Measurements from ENCODE around the gene SH3PXD2A.

DNA sequence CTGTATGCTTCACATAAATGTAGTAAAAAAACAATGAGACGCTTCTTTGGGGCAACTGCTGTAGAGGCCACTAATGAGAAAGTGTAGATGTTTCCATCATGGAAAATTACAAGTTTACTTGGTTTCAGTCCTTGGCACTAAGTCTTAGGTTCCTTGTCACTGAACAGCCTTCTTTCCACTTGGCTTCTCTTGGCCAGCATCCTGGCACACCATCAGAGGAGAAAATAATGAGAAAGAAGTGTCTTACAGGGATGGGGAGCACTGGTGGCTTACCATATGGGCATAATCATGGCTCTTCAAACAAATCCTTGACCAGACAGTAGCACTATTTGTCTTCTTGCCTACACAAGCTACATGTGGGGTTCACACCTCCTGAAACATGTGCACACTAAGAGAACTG, 22.5 kb upstream of the SH3PXD2A start:
- TF ChIP-seq, protein P1, sequence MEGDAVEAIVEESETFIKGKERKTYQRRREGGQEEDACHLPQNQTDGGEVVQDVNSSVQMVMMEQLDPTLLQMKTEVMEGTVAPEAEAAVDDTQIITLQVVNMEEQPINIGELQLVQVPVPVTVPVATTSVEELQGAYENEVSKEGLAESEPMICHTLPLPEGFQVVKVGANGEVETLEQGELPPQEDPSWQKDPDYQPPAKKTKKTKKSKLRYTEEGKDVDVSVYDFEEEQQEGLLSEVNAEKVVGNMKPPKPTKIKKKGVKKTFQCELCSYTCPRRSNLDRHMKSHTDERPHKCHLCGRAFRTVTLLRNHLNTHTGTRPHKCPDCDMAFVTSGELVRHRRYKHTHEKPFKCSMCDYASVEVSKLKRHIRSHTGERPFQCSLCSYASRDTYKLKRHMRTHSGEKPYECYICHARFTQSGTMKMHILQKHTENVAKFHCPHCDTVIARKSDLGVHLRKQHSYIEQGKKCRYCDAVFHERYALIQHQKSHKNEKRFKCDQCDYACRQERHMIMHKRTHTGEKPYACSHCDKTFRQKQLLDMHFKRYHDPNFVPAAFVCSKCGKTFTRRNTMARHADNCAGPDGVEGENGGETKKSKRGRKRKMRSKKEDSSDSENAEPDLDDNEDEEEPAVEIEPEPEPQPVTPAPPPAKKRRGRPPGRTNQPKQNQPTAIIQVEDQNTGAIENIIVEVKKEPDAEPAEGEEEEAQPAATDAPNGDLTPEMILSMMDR (conservative IDR thresholded peaks at IDR 0.05), result no peak
- no peak for TF ChIP-seq ZFX (IDR thresholded peaks at IDR 0.05)

Data from C4-2B (cell line).